ENCODE data around the gene GPR179. TPM values are rescaled to one million over a fixed set of nuclear protein-coding genes. Genes with fewer than 3 reads are reported as not detected.

GPR179 gene, protein sequence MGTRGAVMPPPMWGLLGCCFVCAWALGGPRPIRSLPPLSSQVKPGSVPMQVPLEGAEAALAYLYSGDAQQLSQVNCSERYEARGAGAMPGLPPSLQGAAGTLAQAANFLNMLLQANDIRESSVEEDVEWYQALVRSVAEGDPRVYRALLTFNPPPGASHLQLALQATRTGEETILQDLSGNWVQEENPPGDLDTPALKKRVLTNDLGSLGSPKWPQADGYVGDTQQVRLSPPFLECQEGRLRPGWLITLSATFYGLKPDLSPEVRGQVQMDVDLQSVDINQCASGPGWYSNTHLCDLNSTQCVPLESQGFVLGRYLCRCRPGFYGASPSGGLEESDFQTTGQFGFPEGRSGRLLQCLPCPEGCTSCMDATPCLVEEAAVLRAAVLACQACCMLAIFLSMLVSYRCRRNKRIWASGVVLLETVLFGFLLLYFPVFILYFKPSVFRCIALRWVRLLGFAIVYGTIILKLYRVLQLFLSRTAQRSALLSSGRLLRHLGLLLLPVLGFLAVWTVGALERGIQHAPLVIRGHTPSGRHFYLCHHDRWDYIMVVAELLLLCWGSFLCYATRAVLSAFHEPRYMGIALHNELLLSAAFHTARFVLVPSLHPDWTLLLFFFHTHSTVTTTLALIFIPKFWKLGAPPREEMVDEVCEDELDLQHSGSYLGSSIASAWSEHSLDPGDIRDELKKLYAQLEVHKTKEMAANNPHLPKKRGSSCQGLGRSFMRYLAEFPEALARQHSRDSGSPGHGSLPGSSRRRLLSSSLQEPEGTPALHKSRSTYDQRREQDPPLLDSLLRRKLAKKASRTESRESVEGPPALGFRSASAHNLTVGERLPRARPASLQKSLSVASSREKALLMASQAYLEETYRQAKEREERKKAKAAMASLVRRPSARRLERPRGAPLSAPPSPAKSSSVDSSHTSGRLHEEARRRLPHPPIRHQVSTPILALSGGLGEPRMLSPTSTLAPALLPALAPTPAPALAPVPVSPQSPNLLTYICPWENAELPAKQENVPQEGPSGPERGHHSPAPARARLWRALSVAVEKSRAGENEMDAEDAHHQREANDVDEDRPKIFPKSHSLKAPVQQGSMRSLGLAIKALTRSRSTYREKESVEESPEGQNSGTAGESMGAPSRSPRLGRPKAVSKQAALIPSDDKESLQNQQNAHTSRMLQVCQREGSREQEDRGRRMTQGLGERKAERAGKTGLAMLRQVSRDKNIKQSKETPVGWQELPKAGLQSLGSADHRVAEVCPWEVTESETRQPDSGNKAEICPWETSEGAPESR (N-terminal part only)
- total RNA-seq: under 1 TPM; 0.06 to 0.30 TPM

DNA sequence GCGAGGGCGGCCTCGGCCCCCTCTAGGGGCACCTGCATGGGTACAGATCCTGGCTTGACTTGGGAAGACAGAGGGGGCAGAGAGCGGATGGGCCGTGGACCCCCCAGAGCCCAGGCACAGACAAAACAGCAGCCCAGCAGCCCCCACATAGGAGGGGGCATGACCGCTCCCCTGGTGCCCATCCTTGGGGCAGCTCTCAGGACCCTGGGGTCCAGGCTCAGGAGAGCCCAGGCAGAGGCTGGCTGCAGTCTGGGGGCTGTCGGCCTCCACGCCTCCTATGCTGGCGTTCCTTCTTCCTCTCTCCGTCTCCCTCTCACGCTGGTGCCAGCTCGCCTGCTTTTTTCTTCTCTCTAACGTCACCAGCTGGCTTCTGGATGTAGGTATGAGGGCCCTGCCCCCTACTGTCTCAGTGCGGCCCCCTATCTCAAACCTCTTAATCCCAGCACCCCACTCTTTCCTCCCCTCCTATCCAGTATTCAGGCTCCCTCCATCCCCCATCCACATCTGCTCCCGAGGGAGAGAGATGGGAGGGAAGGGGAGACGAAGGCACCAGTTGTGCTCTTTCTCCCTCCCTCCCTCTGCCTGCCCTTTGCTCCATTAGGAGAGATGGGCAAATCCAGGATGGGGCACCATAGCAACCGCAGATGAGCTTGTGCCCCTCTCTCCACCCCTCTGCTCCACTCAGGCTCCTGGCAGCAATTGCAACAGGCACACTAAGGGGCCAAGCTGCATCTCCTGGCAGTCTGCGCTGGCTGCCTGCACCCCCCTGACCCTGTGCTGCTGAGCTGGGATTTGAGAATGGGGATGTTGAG, at the start of gene GPR179:
TSS of gene GPR179 (minus strand) at position 349 of the 812 bp plus-strand sequence. CDS start at position 182, 167 bp downstream.
- ChIA-PET CTCF (interaction anchor here (1.1 kb wide), 1 partner anchor 71 kb away, joined by 4 read pairs; no protein-coding TSS in a partner anchor), POLR2A (no interaction called here)

DNA sequence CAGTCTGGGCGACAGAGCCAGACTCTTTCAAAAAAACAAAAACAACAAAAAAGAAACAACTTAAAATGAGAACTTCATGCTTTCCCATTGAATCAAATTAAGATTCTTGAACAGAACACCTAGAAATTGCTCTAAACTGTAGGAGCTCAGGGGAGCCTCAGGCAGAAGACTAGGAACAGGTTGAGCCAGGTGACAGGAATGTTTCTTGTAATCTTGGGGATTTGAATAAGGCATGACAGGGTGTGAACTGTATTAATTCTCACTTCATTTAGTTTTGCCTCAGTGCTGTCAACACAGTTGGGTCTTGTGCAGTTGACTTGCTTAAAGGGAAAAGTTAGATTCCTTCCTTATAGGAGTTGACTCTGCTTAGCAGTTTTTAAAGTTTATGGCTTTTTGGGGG, 35.7 kb upstream of the GPR179 start:
- ChIA-PET CTCF (interaction anchor here (1.1 kb wide), 1 partner anchor 44 kb away, joined by 3 read pairs; no protein-coding TSS in a partner anchor), POLR2A (no interaction called here)

DNA sequence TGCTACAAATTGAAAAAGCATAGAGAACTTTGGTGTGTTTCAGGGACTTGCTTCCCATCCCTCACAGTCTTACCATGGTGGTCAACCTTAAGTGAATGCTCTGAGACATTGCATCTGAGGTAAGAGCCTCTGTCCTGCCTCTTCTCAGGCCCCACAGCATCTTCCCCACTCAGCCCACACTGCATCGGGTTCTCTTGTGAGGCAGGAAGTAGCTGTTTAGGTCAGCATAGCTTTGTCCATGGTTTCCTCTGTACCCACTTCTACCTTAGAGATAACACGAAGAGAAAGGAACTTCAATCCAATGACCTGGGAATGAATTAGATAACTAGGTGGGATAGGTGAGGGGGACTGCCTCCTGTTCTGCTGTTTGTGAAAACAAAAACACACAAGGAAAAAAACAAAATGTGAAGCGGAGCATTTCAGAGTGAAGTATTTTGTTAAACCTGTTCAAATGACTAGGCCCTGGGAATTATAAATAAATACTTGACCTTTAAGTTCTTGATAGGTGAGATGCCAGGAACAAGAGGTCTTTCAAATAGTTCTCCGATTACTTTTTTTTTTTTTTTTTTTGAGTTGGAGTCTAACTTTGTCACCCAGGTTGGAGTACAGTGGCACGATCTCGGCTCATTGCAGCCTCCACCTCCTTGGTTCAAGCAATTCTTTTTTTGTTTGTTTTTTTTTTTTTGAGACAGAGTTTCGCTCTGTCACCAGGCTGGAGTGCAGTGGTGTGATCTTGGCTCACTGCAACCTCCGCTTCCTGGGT, 25.5 kb upstream of the GPR179 start:
- ChIA-PET CTCF (no interaction called here), POLR2A (no interaction called here)

DNA sequence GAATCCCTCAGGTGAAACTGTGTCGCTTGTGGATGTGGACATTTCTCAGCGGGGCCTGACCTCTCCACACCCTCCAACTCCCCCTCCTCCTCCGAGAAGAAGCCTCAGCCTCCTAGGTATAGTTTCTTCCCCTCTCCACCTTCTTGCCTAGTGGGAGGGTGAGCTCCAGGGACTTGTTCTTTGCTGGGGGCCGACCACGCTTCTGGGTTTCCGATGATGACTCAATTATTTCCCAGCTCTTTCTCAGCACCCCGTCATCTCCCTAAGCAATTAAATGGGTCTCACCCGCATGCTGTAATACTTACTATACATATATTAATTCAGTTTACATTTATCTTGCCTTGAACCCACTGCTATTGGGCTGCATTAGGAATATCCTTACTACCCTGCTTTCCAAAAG, 21.0 kb upstream of the GPR179 start:
- CTCF ChIA-PET: interaction anchor here (1.1 to 1.7 kb wide), 2 partner anchors 16 to 49 kb away, joined by 3 to 4 read pairs; no protein-coding TSS in a partner anchor

DNA sequence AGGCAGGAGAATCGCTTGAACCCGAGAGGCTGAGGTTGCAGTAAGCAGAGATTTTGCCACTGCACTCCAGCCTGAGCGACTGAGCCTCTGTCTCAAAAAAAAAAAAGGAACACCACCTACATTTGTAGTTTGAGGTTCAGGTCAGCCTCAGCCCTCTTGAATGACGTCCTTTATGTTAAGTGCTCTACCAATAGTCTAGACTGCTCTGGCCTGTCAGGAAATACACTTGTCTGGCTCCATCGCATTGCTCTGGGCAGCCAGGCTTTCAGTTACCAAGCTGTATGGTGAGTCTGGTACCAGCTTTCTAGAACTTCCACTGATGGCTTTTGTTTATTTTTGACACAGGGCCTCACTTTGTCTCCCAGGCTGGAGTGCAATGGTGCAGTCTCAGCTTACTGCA, 19.3 kb upstream of the GPR179 start:
- ChIA-PET CTCF (no interaction called here), POLR2A (no interaction called here)

More for the DNA sequence above, 21.0 kb upstream of the GPR179 start:
- POLR2A ChIA-PET: no interaction called here

DNA sequence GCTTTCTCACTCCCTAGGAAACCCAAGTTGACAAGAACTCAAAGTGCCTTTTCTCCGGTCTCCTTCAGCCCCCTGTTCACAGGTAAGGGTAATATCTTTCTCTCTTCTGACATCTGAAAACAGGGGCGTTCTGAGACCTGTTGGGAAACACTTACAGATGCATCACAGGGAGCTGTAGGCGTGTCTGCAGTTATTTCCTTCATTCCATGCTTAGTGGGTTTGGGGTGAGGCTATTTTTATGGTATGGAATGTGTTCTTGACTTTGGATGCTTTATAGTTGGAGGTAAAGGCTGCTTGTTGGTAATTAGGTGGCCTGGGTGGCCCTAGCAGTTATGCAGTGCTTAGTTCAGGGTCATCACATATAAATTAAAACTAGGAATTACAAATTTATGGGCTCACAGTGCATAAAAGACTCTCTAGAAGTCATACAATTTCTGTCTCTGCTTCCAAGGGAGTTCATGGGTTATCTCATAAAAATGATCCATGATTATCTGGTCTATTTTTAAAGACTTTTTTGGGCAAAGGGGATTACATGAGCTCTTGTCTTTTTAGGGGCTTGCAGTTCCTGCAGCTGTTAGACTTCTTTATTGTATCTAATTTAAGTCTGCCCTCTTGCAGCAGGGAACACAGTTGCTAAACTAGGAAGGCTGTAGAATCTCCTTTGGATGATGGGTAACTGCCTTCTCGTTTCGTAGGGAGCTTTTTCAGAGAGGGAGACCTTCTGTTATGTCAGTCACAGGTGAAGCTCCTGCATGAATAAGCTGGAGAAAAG, 18.1 kb upstream of the GPR179 start:
- ChIA-PET POLR2A (no interaction called here), CTCF (no interaction called here)

DNA sequence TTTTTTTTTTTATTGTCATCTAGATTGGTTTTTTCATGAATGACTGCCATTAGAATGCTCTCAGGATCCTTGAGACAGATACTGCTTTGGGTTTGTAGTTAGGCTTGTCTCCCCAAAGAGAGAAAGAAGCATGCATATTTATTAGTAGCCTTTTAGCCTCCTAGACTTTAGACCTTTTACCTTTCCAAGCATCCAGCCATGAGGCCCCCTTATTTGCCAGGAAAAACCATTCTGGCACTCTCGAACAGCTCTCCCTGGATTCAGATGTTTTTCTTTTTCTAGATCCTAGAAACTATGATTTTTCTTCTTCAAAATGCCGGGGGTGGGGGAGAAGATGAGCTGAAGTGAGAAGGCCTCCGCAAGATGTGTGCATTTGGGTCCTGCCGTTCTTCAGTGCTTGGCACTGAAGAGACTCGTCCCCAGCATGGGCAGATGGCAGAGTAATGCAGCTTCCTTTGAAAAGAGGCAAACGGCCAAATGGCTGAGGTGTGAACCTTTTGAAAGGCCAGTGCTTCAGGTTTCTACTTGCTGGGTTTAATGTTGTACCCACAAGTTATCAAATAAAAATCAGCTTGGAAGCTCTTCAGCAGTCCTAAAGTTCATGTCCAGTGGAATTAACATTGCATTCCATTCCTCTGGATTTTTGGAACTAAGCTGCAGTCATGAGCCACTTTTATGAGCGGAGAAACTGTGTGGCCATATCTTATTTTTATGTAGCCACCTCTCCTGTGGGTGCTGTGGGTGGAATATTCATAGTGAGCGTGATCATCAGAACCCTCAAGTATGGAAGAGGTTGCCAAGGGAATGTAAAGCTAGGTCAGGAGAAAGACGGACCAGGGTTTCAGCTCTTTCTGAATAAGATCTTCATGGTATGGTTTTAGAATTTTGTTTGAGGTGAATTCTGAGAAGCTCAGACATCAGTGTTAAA, 15.1 kb upstream of the GPR179 start:
- ChIA-PET POLR2A (no interaction called here), CTCF (interaction anchor here (0.7 to 2.4 kb wide), 4 partner anchors 9 to 225 kb away, joined by 3 to 7 read pairs (median 4); no protein-coding TSS in a partner anchor)

DNA sequence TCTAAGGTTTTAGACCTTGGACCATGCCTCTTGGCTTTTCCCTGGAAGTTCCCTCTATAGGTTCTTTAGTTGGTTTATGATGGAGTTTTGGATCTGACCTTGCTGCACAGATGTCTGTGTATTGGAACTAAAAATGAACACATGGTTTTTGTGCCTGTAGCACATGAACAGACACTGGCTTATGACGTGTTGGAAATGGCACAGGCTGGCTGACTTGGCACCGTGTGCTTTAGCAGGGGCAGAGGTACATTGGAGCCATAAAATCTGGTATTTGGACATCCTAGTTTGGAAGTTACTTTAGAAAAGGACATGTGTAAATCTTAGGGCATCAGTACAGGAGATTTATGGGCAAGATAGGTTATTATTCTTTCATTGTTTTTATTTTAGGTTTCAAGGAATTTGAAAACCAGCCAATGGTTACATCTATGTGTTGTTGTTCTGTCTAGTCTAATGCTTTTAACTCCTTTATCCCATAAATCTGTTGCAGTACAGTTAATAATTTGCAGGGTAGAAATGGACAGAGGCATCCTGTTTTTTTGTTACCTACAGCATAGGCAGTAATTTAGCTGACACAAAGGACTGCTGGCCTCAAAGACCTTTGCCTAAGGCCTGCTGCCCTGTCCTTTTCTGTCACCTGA, 13.8 kb upstream of the GPR179 start:
- CTCF ChIA-PET: interaction anchor here (2.4 kb wide), 1 partner anchor 57 kb away, joined by 7 read pairs; no protein-coding TSS in a partner anchor
- POLR2A ChIA-PET: no interaction called here

DNA sequence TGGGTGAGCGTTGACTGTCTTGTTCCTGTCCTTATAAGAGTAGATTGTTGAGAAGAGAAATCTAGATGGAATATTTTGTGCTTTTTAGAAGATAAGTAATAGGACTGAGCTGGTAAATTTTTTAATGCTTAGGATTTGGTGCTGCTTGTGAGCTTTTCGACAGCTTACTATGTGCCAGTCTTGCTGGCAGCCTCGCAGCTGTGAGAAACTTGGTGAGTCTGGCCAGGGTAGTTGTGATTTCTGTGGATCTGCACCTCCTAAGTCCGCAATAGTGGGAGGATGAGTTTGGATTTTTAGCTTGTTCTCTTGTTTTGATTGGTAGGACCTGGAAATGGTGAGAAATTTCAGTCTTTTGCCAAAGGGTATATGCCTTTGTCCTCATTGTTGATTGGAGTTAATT, 11.5 kb upstream of the GPR179 start:
- ChIA-PET CTCF (interaction anchor here (0.7 to 2.4 kb wide), 3 partner anchors 22 to 59 kb away, joined by 3 to 12 read pairs (median 6); no protein-coding TSS in a partner anchor), POLR2A (no interaction called here)

DNA sequence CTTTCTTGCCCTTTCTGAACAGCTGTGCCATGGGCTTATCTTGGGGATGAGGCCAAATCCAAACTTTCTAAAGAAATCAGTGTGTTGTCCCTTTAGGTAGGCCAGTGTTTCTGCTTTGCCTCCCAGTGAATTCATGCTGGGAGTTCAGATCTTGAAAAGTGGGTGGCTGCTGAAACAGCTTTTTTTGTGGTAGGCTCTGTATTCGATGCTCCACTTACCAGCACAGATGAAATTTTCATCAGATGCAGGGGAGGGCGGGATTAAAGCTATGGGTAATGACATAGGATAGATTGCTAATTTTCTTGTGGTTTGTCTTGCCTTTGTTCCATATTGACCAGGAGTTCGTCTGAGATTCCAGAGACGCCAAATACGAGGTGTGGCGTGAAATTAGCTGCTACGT, 10.7 kb upstream of the GPR179 start:
- ChIA-PET CTCF (interaction anchor here (1.2 to 3.4 kb wide), 5 partner anchors 21 to 61 kb away, joined by 3 to 17 read pairs (median 6); no protein-coding TSS in a partner anchor), POLR2A (no interaction called here)

DNA sequence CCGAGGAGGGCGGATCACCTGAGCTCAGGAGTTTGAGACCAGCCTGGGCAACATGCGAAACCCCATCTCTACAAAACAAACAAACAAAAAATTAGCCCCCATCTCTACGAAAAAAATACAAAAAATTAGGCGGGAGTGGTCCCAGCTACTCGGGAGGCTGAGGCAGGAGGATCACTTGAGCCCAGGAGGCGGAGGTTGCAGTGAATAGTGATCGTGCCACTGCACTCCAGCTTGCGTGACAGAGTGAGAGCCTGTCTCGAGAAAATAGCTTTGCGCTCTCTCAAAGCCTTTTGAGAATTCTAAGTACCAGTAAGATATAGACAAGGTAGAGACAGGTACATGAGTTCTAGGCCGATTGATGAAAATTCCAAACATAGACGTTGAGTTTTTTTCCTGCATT, 9.9 kb upstream of the GPR179 start:
- POLR2A ChIA-PET: no interaction called here
- CTCF ChIA-PET: interaction anchor here (1.2 to 3.4 kb wide), 3 partner anchors 56 to 62 kb away, joined by 3 to 17 read pairs (median 5); no protein-coding TSS in a partner anchor

DNA sequence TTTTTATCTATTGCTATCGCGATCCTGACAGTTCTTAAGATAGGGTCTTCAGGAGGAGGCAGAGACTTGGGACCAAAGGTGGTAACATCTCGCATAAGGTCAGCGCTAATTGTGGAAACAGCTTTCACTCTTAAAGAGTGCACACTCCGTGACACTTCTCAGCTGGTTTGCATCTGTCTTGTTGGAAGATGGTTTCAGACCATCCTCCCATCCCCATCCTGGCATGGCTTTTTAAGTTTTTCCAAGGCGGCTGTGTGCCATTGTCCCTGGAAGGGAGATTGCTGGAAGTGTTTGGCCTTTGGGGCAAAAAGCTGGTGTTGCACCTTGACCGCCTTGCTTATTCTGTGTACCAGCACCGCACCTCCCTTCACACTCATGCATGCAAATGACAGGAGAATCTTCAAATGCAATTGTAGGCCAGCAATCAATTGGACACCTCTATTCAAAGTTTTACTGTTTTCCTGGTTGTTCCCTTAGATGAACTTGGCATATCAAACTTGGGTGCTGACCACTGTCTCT, 9.4 kb upstream of the GPR179 start:
- ChIA-PET POLR2A (interaction anchor here (0.5 to 0.7 kb wide), 2 partner anchors 205 to 399 kb away, joined by 3 read pairs; no protein-coding TSS in a partner anchor), CTCF (interaction anchor here (1.2 to 3.4 kb wide), 4 partner anchors 10 to 63 kb away, joined by 3 to 17 read pairs (median 4); no protein-coding TSS in a partner anchor)

DNA sequence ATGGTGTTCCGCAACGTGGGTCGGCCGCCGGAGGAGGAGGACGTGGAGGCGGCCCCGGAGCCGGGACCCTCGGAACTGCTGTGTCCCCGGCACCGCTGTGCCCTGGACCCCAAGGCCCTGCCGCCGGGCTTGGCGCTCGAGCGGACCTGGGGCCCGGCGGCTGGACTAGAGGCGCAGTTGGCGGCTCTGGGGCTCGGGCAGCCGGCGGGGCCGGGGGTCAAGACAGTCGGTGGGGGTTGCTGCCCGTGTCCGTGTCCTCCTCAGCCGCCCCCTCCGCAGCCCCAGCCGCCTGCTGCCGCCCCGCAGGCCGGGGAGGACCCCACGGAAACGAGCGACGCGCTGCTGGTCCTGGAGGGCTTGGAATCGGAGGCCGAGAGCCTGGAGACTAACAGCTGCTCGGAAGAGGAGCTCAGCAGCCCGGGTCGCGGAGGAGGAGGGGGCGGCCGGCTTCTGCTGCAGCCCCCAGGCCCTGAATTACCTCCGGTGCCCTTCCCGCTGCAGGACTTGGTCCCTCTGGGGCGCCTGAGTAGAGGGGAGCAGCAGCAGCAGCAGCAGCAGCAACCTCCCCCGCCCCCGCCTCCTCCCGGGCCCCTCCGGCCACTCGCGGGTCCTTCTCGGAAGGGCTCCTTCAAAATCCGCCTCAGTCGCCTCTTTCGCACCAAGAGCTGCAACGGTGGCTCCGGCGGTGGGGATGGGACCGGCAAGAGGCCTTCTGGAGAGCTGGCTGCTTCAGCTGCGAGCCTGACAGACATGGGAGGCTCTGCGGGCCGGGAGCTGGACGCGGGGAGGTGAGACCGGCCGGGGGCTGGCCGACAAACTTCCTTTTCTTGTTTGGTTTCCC, 8.7 kb upstream of the GPR179 start:
- ChIA-PET CTCF (interaction anchor here (1.1 to 3.4 kb wide), 3 partner anchors 11 to 143 kb away, joined by 3 to 17 read pairs (median 4); no protein-coding TSS in a partner anchor), POLR2A (interaction anchor here (0.5 to 0.7 kb wide), 2 partner anchors 206 to 400 kb away, joined by 3 read pairs; no protein-coding TSS in a partner anchor)

Data from activated CD8-positive, alpha-beta memory T cell treated with anti-CD3 and anti-CD28 coated beads for 36 hours (primary cell).